Ectodermal cell (in vitro differentiated cells): ENCODE results near the gene CCDC120.

Experiments
- H3K27ac ChIP-seq: 2 replicates; pipeline ENCODE4 v1.7.0; 2013; ENCODE audit warnings: mild to moderate bottlenecking, low read depth, low read length; ENCODE audit not compliant: insufficient read depth, poor library complexity, severe bottlenecking
- H3K27me3 ChIP-seq: 2 replicates; pipeline ENCODE4 v1.7.0; 2013; ENCODE audit warnings: mild to moderate bottlenecking, low read length; ENCODE audit not compliant: insufficient read depth, control insufficient read depth, poor library complexity, severe bottlenecking
- H3K36me3 ChIP-seq: one replicate; pipeline ENCODE4 v1.7.0; 2013; ENCODE audit warnings: low read length; ENCODE audit not compliant: control insufficient read depth, insufficient read depth
- H3K4me1 ChIP-seq: one replicate; pipeline ENCODE4 v1.7.0; 2013; ENCODE audit warnings: low read length; ENCODE audit not compliant: control insufficient read depth, insufficient read depth
- H3K4me3 ChIP-seq: 2 replicates; pipeline ENCODE4 v1.7.0; 2013; ENCODE audit warnings: low read depth, low read length, control low read depth; ENCODE audit not compliant: insufficient read depth
- H3K9me3 ChIP-seq: 2 replicates; pipeline ENCODE4 v1.7.0; 2013; ENCODE audit warnings: mild to moderate bottlenecking, low read length, moderate library complexity; ENCODE audit not compliant: control insufficient read depth
- WGBS, 2 experiments: methylation state at CpG; one replicate each; pipeline ENCODE4 v1.1.7; 2013; ENCODE audit warnings: missing lambda C conversion rate in 2 of 2; 5-methylcytosine and 5-hydroxymethylcytosine counted together

CCDC120 gene

GRCh38 chrX:49116716-49117115 is 57.9 kb downstream of the CCDC120 start:
- 94% methylated on average over 5 of the region's 5 CpGs for WGBS, 2 experiments
- H3K27me3 ChIP-seq = no peaks in the 10 kb centered on the region
- H3K27ac ChIP-seq = no peak overlapping the region
- no peak overlapping the region for H3K4me3 ChIP-seq
- peaks cover 10% of the 10 kb centered on the region for H3K36me3 ChIP-seq
- H3K9me3 ChIP-seq = no peaks in the 10 kb centered on the region
- H3K4me1 ChIP-seq = no peaks in the 10 kb centered on the region

DNA sequence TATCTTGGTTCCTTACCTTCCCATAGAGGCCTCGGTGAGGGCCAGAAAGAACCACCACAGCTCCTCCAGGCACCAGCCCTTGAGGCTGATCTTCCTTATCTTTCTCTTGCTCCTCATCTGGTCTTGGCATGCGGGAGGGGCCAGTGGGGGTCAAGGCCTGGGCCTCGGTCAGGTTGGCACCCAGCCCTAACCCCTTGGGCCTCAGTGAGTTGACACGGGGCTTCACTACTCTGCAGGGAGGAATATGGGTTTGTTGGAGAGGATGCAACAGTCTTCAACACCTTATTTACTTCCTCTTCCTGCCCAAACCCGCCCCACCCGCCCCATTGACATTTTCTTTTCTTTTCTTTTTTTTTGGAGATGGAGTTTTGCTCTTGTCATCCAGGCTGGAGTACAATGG is 58.8 kb downstream of the CCDC120 start:
- Histone ChIP-seq H3K27ac (no peak overlapping the region), H3K4me1 (no peaks in the 10 kb centered on the region), H3K36me3 (peaks cover 10% of the 10 kb centered on the region), H3K9me3 (no peaks in the 10 kb centered on the region), H3K27me3 (no peaks in the 10 kb centered on the region), H3K4me3 (no peak overlapping the region)
- WGBS, 2 experiments = 95 to 100% methylated on average over 1 to 4 of the region's 6 CpGs
